B cell (primary cell): ENCODE measurements around the gene NOS1AP. TPM values are rescaled to one million over a fixed set of nuclear protein-coding genes. Genes with fewer than 3 reads are reported as not detected.

ENCODE experiments used
- ATAC-seq: fragments of 200-7000 bp; cut with Tn5 transposase; one replicate; pipeline ENCODE4 v1.10.0; 2021; ENCODE audit warnings: low read depth, mild to moderate bottlenecking, moderate number of reproducible peaks, moderate library complexity
- CTCF ChIA-PET: fragments of 350-600 bp; sonication (Branson Sonifier 250); formaldehyde crosslinking; loops from one replicate; lab custom pipeline; 2021; ENCODE audit warnings: antibody characterized with exemption, inconsistent platforms; lab: Charles Lee
- POLR2A ChIA-PET: fragments of 350-600 bp; sonication (Branson Sonifier 250); formaldehyde crosslinking; loops from one replicate; lab custom pipeline; 2021; ENCODE audit warnings: antibody characterized with exemption; lab: Charles Lee
- DNase-seq: peaks from one replicate; pipeline ENCODE4 v3.0.0; 2013
- H2AFZ ChIP-seq: 2 replicates; pipeline ENCODE4 v1.6.1; 2012; ENCODE audit warnings: mild to moderate bottlenecking, low read depth, low read length; ENCODE audit not compliant: insufficient read depth, poor library complexity, severe bottlenecking
- H3K27ac ChIP-seq, 2 donors: 1 replicate in 1 of 2; 2 replicates in 1 of 2; pipeline ENCODE4 v1.5.1; 2012 to 2013; ENCODE audit warnings: low read length in 2 of 2, mild to moderate bottlenecking in 2 of 2, moderate library complexity in 1 of 2
- H3K27me3 ChIP-seq, 4 experiments: fragments of 200-600 bp in 1 of 4; sonication (generic) in 1 of 4; replicated peaks in 1 of 4; 1 replicate in 2 of 4; 2 replicates in 2 of 4; pipeline versions ENCODE4 v1.6.1 to v1.7.0; 2013 to 2016; ENCODE audit warnings: low read length in 3 of 4, mild to moderate bottlenecking in 2 of 4, mixed read lengths in 1 of 4, moderate library complexity in 1 of 4; ENCODE audit not compliant: insufficient read depth in 4 of 4, control insufficient read depth in 3 of 4; ENCODE audit errors: control extremely low read depth in 1 of 4
- H3K36me3 ChIP-seq, 2 experiments: replicated peaks in 1 of 2; 1 replicate in 1 of 2; 2 replicates in 1 of 2; pipeline versions ENCODE4 v1.6.1 to v1.7.1; 2013; ENCODE audit warnings: low read length in 1 of 2; ENCODE audit not compliant: insufficient read depth in 2 of 2, control insufficient read depth in 1 of 2; ENCODE audit errors: control extremely low read depth in 1 of 2, extremely low read depth in 1 of 2
- H3K4me1 ChIP-seq, 2 donors: fragments of 200-600 bp in 1 of 2; sonication (generic) in 1 of 2; 1 replicate in 1 of 2; 2 replicates in 1 of 2; pipeline versions ENCODE4 v1.5.1 to v1.6.1; 2013 to 2017; ENCODE audit warnings: low read length in 2 of 2; ENCODE audit not compliant: control insufficient read depth in 2 of 2, insufficient read depth in 2 of 2
- H3K4me2 ChIP-seq: replicated peaks from 2 replicates; pipeline ENCODE3; 2012; ENCODE audit warnings: mild to moderate bottlenecking, low read depth, low read length; ENCODE audit not compliant: poor library complexity, severe bottlenecking
- H3K4me3 ChIP-seq, 5 experiments: fragments of 200-600 bp in 1 of 5; sonication (generic) in 1 of 5; 1 replicate in 3 of 5; 2 replicates in 2 of 5; pipeline versions ENCODE4 v1.5.1 to v1.7.0; 2011 to 2016; ENCODE audit warnings: low read length in 4 of 5, mild to moderate bottlenecking in 4 of 5, low read depth in 2 of 5, control low read depth in 1 of 5, moderate library complexity in 1 of 5; ENCODE audit not compliant: insufficient read depth in 1 of 5; ENCODE audit errors: control extremely low read depth in 1 of 5, extremely low read depth in 1 of 5
- H3K79me2 ChIP-seq: fragments of 200-600 bp; sonication (generic); one replicate; pipeline ENCODE4 v1.6.0; 2016; ENCODE audit warnings: low read length; ENCODE audit not compliant: control insufficient read depth, insufficient read depth
- H3K9ac ChIP-seq: fragments of 200-600 bp; sonication (generic); 2 replicates; pipeline ENCODE4 v1.6.1; 2017; ENCODE audit warnings: mild to moderate bottlenecking, low read length, moderate library complexity
- H3K9me3 ChIP-seq, 3 donors: one replicate each; pipeline versions ENCODE4 v1.6.1 to v1.7.1; 2013; ENCODE audit warnings: low read length in 2 of 3; ENCODE audit not compliant: control insufficient read depth in 2 of 3, insufficient read depth in 1 of 3; ENCODE audit errors: control extremely low read depth in 1 of 3
- H4K20me1 ChIP-seq: 2 replicates; pipeline ENCODE4 v1.6.0; 2012; ENCODE audit warnings: mild to moderate bottlenecking, low read length; ENCODE audit not compliant: insufficient read depth, control insufficient read depth, poor library complexity, severe bottlenecking
- H3K27ac Mint-ChIP-seq: one replicate; pipeline ENCODE4 v1.8.0; 2021; ENCODE audit warnings: mixed read lengths
- H3K27me3 Mint-ChIP-seq: one replicate; pipeline ENCODE4 v1.8.0; 2021; ENCODE audit warnings: mixed read lengths
- H3K4me1 Mint-ChIP-seq: one replicate; pipeline ENCODE4 v1.8.0; 2021; ENCODE audit warnings: mixed read lengths
- H3K4me3 Mint-ChIP-seq: one replicate; pipeline ENCODE4 v1.8.0; 2021; ENCODE audit warnings: mixed read lengths
- H3K9me3 Mint-ChIP-seq: one replicate; pipeline ENCODE4 v1.8.0; 2022; ENCODE audit warnings: mixed read lengths; ENCODE audit not compliant: insufficient read depth
- EZH2 ChIP-seq: IDR thresholded peaks from 2 replicates; pipeline ENCODE4 v1.6.1; 2012; ENCODE audit warnings: borderline replicate concordance, low read depth, mild to moderate bottlenecking, moderate library complexity, low read length; ENCODE audit not compliant: insufficient read depth, poor library complexity, severe bottlenecking
- WGBS: methylation state at CpG from one replicate; pipeline ENCODE4 v1.1.5; 2013; ENCODE audit warnings: missing lambda C conversion rate; ENCODE audit not compliant: insufficient coverage; 5-methylcytosine and 5-hydroxymethylcytosine counted together
- intact Hi-C: fragments of 100-400 bp; cut with micrococcal nuclease; formaldehyde crosslinking; loops from one replicate; pipeline ENCODE4 v1.10.0; 2022
- polyA plus RNA-seq: library from polyadenylated mRNA; depleted of rRNA; stranded (reverse); fragments of >200 nt; gene quantifications from 2 replicates; pipeline ENCODE4 v1.2.3, GENCODE V29; 2012
- total RNA-seq, 2 donors: library from RNA; stranded (reverse); fragments of 120-200 nt in 1 of 2; gene quantifications; 1 replicate in 1 of 2; 2 replicates in 1 of 2; pipeline versions ENCODE4 v1.2.3 to v1.2.4, GENCODE V29; 2013 to 2022
- TF ChIP-seq, protein P1 (sequence below): fragments of 200-600 bp; IDR thresholded peaks from one replicate; pipeline ENCODE4 v1.8.0; 2022; ENCODE audit warnings: antibody characterized with exemption, mild to moderate bottlenecking

The NOS1AP gene
- total and polyA plus RNA-seq, 2 donors (not counting 1 experiment from before 2014, with no cell fraction given): 0.32 TPM; not detected in 1

DNA sequence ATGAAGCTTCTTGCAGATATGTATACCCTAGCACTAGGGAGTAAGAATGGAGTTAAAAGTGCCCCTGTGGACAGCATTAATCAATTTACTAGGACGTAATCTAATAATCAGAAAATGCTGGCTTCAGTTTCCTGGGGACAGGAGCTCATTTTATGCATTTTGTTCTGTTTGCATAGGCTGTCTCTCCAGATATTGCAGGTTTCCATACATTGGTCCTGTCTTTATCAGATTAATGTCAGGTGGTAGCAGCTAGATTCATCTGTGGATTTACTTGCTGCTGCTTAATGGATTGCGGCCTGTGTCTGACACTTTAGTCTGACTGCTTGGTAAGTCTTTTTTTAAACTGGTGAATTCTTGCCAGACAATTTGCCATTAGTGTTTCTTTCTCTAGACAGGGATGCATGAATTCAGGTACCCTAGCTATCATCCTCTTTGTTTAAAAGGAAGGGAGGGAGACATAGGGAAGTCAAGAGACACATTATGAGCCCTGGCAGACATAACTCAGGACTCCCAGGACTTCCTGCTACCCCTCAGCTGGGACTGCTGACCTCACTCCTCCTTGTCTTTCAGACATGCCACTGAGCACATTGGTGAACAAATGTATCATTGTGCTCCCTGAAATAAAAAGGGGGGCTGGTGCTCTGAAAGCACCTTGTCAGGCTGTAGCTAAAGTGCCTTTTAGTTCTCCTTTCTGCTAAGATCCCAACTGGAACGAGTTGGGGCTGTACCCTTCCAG, 47.7 kb downstream of the NOS1AP start:
- ATAC-seq (no peak), DNase-seq (no peak)
- Histone ChIP-seq H3K4me2 (no peak overlapping the region), H3K27me3 (peaks cover 0 to 4% (median 2%) of the 10 kb centered on the region in 4 experiments), H3K4me3 (no peak overlapping the region), H3K27ac (no peak overlapping the region), H3K79me2 (no peaks in the 10 kb centered on the region), H3K9ac (no peak overlapping the region), H4K20me1 (no peaks in the 10 kb centered on the region), H2AFZ (no peak overlapping the region), H3K36me3 (no peaks in the 10 kb centered on the region), H3K4me1 (no peaks in the 10 kb centered on the region), H3K9me3 (no peaks in the 10 kb centered on the region)
- ChIA-PET CTCF (no interaction called here), POLR2A (no interaction called here)
- Mint-ChIP-seq H3K9me3 (no peaks in the 10 kb centered on the region), H3K4me3 (no peak overlapping the region), H3K27ac (no peak overlapping the region), H3K4me1 (no peaks in the 10 kb centered on the region), H3K27me3 (peaks cover 51% of the 10 kb centered on the region)
- TF ChIP-seq, protein P1, sequence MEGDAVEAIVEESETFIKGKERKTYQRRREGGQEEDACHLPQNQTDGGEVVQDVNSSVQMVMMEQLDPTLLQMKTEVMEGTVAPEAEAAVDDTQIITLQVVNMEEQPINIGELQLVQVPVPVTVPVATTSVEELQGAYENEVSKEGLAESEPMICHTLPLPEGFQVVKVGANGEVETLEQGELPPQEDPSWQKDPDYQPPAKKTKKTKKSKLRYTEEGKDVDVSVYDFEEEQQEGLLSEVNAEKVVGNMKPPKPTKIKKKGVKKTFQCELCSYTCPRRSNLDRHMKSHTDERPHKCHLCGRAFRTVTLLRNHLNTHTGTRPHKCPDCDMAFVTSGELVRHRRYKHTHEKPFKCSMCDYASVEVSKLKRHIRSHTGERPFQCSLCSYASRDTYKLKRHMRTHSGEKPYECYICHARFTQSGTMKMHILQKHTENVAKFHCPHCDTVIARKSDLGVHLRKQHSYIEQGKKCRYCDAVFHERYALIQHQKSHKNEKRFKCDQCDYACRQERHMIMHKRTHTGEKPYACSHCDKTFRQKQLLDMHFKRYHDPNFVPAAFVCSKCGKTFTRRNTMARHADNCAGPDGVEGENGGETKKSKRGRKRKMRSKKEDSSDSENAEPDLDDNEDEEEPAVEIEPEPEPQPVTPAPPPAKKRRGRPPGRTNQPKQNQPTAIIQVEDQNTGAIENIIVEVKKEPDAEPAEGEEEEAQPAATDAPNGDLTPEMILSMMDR: no peak
- no peak for TF ChIP-seq EZH2
- intact Hi-C loops: no loop called here
- WGBS: 100% methylated on average over 1 of the region's 3 CpGs

DNA sequence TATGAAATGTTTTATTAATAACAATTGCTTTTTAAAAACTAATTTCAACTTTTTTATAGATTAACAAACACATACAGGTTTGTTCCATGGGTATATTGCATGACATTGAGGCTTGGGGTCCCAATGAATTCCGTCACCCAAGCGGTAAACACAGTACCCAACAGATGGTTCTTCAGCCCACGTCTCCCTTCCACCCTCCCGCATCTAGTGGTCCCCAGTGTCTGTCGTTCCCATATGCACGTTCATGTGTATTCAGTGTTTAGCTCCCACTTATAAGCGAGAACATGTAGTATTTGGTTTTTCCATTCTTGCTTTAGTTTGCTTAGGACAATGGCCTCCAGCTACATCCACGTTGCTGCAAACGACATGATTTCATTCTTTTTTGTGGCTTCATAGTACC, 48.6 kb downstream of the NOS1AP start:
- no peak overlapping the region for H3K27ac ChIP-seq
- no peaks in the 10 kb centered on the region for H3K9me3 ChIP-seq
- ChIA-PET POLR2A (no interaction called here), CTCF (no interaction called here)
- H3K9ac ChIP-seq: no peak overlapping the region
- H3K4me2 ChIP-seq: no peak overlapping the region
- Mint-ChIP-seq H3K27me3 (peaks cover 43% of the 10 kb centered on the region), H3K27ac (no peak overlapping the region), H3K4me1 (no peaks in the 10 kb centered on the region), H3K9me3 (no peaks in the 10 kb centered on the region), H3K4me3 (no peak overlapping the region)
- H4K20me1 ChIP-seq: no peaks in the 10 kb centered on the region
- intact Hi-C loops: no loop called here
- DNase-seq: no peak
- H3K4me3 ChIP-seq: no peak overlapping the region
- H3K4me1 ChIP-seq: no peaks in the 10 kb centered on the region
- TF ChIP-seq, protein P1: no peak
- no peak for TF ChIP-seq EZH2
- ATAC-seq: no peak
- no peaks in the 10 kb centered on the region for H3K36me3 ChIP-seq
- no peak overlapping the region for H2AFZ ChIP-seq
- 91% methylated on average over 9 of the region's 9 CpGs for WGBS
- H3K27me3 ChIP-seq: peaks cover 0 to 4% (median 2%) of the 10 kb centered on the region in 4 experiments
- H3K79me2 ChIP-seq: no peaks in the 10 kb centered on the region
